Tibial nerve (tissue), 4 donors: ENCODE results near the gene CCDC74A.

Source experiments
- CTCF ChIP-seq, 5 experiments: fragments of 200-600 bp in 3 of 5; fragments of 450-650 bp in 2 of 5; sonication (generic) in 3 of 5; IDR thresholded peaks; one replicate each; pipeline ENCODE4 v1.5.1; 2016 to 2019; ENCODE audit warnings: antibody characterized with exemption in 5 of 5, mild to moderate bottlenecking in 3 of 5, moderate library complexity in 2 of 5
- EP300 ChIP-seq, 2 donors: sonication (generic); formaldehyde crosslinking; IDR thresholded peaks; one replicate each; pipeline ENCODE4 v1.6.1; 2017; ENCODE audit warnings: antibody characterized with exemption in 2 of 2, mild to moderate bottlenecking in 1 of 2
- POLR2A ChIP-seq, 2 donors: fragments of 450-650 bp; IDR thresholded peaks; one replicate each; pipeline ENCODE4 v1.6.1; 2017; ENCODE audit warnings: antibody characterized with exemption in 2 of 2, mild to moderate bottlenecking in 2 of 2, moderate library complexity in 2 of 2

GRCh38 chr2:131492418-131493198, 35.1 kb upstream of the CCDC74A start:
- TF ChIP-seq CTCF (IDR thresholded peaks at IDR 0.05): peak; percentile 76 to 92 (median 85)
- TF ChIP-seq POLR2A (IDR thresholded peaks at IDR 0.05): peak in 1 of 2 donors; percentile 24
- TF ChIP-seq EP300 (IDR thresholded peaks at IDR 0.05): peak in 1 of 2 donors; percentile 78
